ENCODE measurements around the gene CA12.

GRCh38 chr15:63327648-63328421 is 53.8 kb downstream of the CA12 start:
- no peak for TF ChIP-seq CTCF (IDR thresholded peaks at IDR 0.05)
- TF ChIP-seq POLR2A (IDR thresholded peaks at IDR 0.05), result no peak

Data from esophagus squamous epithelium (tissue), 4 donors.